ENCODE results near the gene DPP10.

DNA sequence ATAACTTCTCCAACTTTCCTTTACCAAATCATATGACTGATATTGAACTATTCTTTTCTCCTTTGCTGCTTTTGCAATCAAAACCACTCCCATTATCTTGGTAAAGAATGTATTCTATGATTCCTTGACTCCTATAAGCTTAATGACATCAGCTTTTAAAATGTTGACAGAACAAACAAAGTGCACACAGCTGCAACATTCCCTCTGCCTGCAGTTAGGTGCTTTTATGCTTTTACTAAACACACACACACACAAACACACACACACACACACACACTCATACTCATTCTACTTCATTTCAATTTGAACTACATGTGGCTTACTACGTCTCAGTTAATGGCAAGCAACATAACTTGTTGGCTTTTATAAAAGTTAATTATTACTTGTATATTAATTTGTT is 946.6 kb downstream of the DPP10 start:
- no peak for TF ChIP-seq POLR2A (IDR thresholded peaks at IDR 0.05)
- TF ChIP-seq, protein P1, sequence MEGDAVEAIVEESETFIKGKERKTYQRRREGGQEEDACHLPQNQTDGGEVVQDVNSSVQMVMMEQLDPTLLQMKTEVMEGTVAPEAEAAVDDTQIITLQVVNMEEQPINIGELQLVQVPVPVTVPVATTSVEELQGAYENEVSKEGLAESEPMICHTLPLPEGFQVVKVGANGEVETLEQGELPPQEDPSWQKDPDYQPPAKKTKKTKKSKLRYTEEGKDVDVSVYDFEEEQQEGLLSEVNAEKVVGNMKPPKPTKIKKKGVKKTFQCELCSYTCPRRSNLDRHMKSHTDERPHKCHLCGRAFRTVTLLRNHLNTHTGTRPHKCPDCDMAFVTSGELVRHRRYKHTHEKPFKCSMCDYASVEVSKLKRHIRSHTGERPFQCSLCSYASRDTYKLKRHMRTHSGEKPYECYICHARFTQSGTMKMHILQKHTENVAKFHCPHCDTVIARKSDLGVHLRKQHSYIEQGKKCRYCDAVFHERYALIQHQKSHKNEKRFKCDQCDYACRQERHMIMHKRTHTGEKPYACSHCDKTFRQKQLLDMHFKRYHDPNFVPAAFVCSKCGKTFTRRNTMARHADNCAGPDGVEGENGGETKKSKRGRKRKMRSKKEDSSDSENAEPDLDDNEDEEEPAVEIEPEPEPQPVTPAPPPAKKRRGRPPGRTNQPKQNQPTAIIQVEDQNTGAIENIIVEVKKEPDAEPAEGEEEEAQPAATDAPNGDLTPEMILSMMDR (IDR thresholded peaks at IDR 0.05): no peak

All from body of pancreas (tissue), 4 donors.